NB4 (cell line): ENCODE measurements around the gene ATP5ME.

Experiments
- DNase-seq: peaks from one replicate; pipeline ENCODE4 v3.0.0; 2010; ENCODE audit warnings: low read depth
- H3K4me3 ChIP-seq: one replicate; pipeline ENCODE4 v1.5.1; 2011; ENCODE audit warnings: mild to moderate bottlenecking, low read depth, low read length, moderate library complexity
- CTCF ChIP-seq: IDR thresholded peaks from one replicate; pipeline ENCODE4 v1.5.1; 2012; ENCODE audit warnings: low read depth, low read length
- MAX ChIP-seq: IDR thresholded peaks from 2 replicates; pipeline ENCODE4 v1.6.1; 2011; ENCODE audit warnings: low read depth, low read length
- MYC ChIP-seq: IDR thresholded peaks from 2 replicates; pipeline ENCODE4 v1.6.1; 2011; ENCODE audit warnings: low read depth, low read length
- POLR2A ChIP-seq: IDR thresholded peaks from 2 replicates; pipeline ENCODE4 v1.6.1; 2011; ENCODE audit warnings: mild to moderate bottlenecking; ENCODE audit not compliant: insufficient read length; ENCODE audit errors: extremely low read depth

The ATP5ME gene

GRCh38 chr4:686413-687040, 12.5 kb upstream of the ATP5ME start:
- TF ChIP-seq MYC = no peak
- TF ChIP-seq POLR2A = no peak
- no peak for TF ChIP-seq MAX
- TF ChIP-seq CTCF = no peak
- DNase-seq = no peak
- H3K4me3 ChIP-seq = no peak overlapping the region

GRCh38 chr4:685679-686412, 11.8 kb upstream of the ATP5ME start:
- DNase-seq = no peak
- TF ChIP-seq MAX (no peak), CTCF (no peak), MYC (no peak), POLR2A (no peak)
- H3K4me3 ChIP-seq = no peak overlapping the region

- DNase-seq = no peak
- TF ChIP-seq CTCF = no peak
- no peak for TF ChIP-seq MYC
- no peak for TF ChIP-seq MAX
- no peak for TF ChIP-seq POLR2A
- no peak overlapping the region for H3K4me3 ChIP-seq
These were observed 10.7 kb upstream of the ATP5ME start for GRCh38 chr4:684623-685327.

GRCh38 chr4:683982-684622, 10.0 kb upstream of the ATP5ME start:
- DNase-seq = peak; percentile 77
- H3K4me3 ChIP-seq = no peak overlapping the region

More at GRCh38 chr4:683982-684622, 10.0 kb upstream of the ATP5ME start:
- TF ChIP-seq POLR2A = no peak
- no peak for TF ChIP-seq MYC
- peak; percentile 81 for TF ChIP-seq CTCF
- peak; percentile 30; the same call in 1 of the 2 replicates for TF ChIP-seq MAX
